Measurements from ENCODE around the gene MBD1. TPM values are rescaled to one million over a fixed set of nuclear protein-coding genes. Genes with fewer than 3 reads are reported as not detected.
A peak's percentile ranks its signal among the peaks of the same experiment; 100 is the strongest.

MBD1 gene
- total and polyA plus RNA-seq, 2 of the 13 experiments (the other 11 are each of a cell fraction or from before 2014, with no cell fraction given), result 25.5 to 28.6 TPM

- TF ChIP-seq MAZ (IDR thresholded peaks at IDR 0.05; ENCODE audit: borderline replicate concordance, low read depth, low read length) (peak; percentile 55; the same call in 1 of the 2 replicates), MAZ (CRISPR knock-in tag; IDR thresholded peaks at IDR 0.05; ENCODE audit: low read depth) (peak; percentile 40), ZNF207 (IDR thresholded peaks at IDR 0.05; ENCODE audit: borderline replicate concordance) (no peak), ATF5 (CRISPR knock-in tag; IDR thresholded peaks at IDR 0.05; ENCODE audit: low read depth) (no peak), HMG20A (CRISPR knock-in tag; IDR thresholded peaks at IDR 0.05; ENCODE audit: borderline replicate concordance) (no peak), ZFP36L1 (CRISPR knock-in tag; IDR thresholded peaks at IDR 0.05) (peak; percentile 89), ZBTB2 (CRISPR knock-in tag; IDR thresholded peaks at IDR 0.05; ENCODE audit: low read depth) (no peak), ZNF747 (CRISPR knock-in tag; IDR thresholded peaks at IDR 0.05; ENCODE audit: borderline replicate concordance) (no peak), ZNF230 (CRISPR knock-in tag; IDR thresholded peaks at IDR 0.05) (0 out of 2 replicates have a peak, but pooled peaks have one; percentile 36), KLF15 (CRISPR knock-in tag; IDR thresholded peaks at IDR 0.05; ENCODE audit: borderline replicate concordance) (0 out of 2 replicates have a peak, but pooled peaks have one; percentile 41), FOXA3 (CRISPR knock-in tag; IDR thresholded peaks at IDR 0.05) (peak; percentile 41), BRD4 (CRISPR knock-in tag; IDR thresholded peaks at IDR 0.05) (peak; percentile 81; the same call in 1 of the 2 replicates), TARDBP (CRISPR knock-in tag; IDR thresholded peaks at IDR 0.05) (peak; percentile 85), ZNF660 (CRISPR knock-in tag; IDR thresholded peaks at IDR 0.05; ENCODE audit: borderline replicate concordance, low read depth) (no peak), ZNF282 (IDR thresholded peaks at IDR 0.05; ENCODE audit: partially characterized antibody) (no peak), ZNF350 (CRISPR knock-in tag; IDR thresholded peaks at IDR 0.05; ENCODE audit: borderline replicate concordance, low read depth) (peak; percentile 57; the same call in 1 of the 2 replicates), PRPF4 (IDR thresholded peaks at IDR 0.05; ENCODE audit: low read depth, low read length, poor library complexity, severe bottlenecking) (no peak), GRHL1 (CRISPR knock-in tag; conservative IDR thresholded peaks at IDR 0.05) (no peak), RFXAP (CRISPR knock-in tag; IDR thresholded peaks at IDR 0.05; ENCODE audit: borderline replicate concordance) (peak; percentile 68; the same call in 1 of the 2 replicates), ZNF276 (CRISPR knock-in tag; IDR thresholded peaks at IDR 0.05; ENCODE audit: low read depth) (peak; percentile 22), ELK4 (CRISPR knock-in tag; IDR thresholded peaks at IDR 0.05; ENCODE audit: borderline replicate concordance) (no peak), ELF4 (CRISPR knock-in tag; IDR thresholded peaks at IDR 0.05; ENCODE audit: borderline replicate concordance) (no peak), ZMYM4 (CRISPR knock-in tag; IDR thresholded peaks at IDR 0.05) (peak; percentile 93)
These were observed at the start of gene MBD1 (continued) for GRCh38 chr18:50281295-50281971.

All from HepG2 (cell line).